IMR-90 (cell line): Measurements from ENCODE around the gene UTY. TPM values are rescaled to one million over a fixed set of nuclear protein-coding genes. Genes with fewer than 3 reads are reported as not detected.

Source experiments
- ATAC-seq: fragments of 200-7000 bp; cut with Tn5 transposase; 2 replicates; pipeline ENCODE4 v1.9.1; 2020; ENCODE audit warnings: low read depth, mild to moderate bottlenecking, moderate library complexity
- BruUV-seq: library from RNA; stranded (reverse); fragments of 400-500 nt; replicated peaks from 2 replicates; lab custom pipeline; 2021; lab: Mats Ljungman, UMichigan
- CTCF ChIA-PET: fragments of 300-600 bp; formaldehyde crosslinking; extraction: SDS; loops from one replicate; lab custom pipeline; 2021; ENCODE audit warnings: antibody characterized with exemption; lab: Yijun Ruan, JAX
- POLR2A ChIA-PET: fragments of 300-600 bp; sonication (Branson Sonifier 250); formaldehyde crosslinking; loops from one replicate; lab custom pipeline; 2022; ENCODE audit warnings: antibody characterized with exemption; ENCODE audit not compliant: unreplicated experiment; lab: Charles Lee
- DNase-seq: peaks from one replicate; pipeline ENCODE4 v3.0.0; 2013
- H2AFZ ChIP-seq: replicated peaks from 2 replicates; pipeline ENCODE3; 2013; ENCODE audit warnings: low read length, mild to moderate bottlenecking; ENCODE audit not compliant: poor library complexity
- H2AK5ac ChIP-seq: 2 replicates; pipeline ENCODE4 v1.6.1; 2013; ENCODE audit warnings: low read depth, low read length, inconsistent platforms
- H2AK9ac ChIP-seq: replicated peaks from 2 replicates; pipeline ENCODE3; 2013; ENCODE audit warnings: mild to moderate bottlenecking, low read depth, low read length, moderate library complexity; ENCODE audit not compliant: poor library complexity
- H2BK120ac ChIP-seq: 2 replicates; pipeline ENCODE4 v1.6.1; 2013; ENCODE audit warnings: low read depth, low read length, inconsistent platforms
- H2BK15ac ChIP-seq: 3 replicates; pipeline ENCODE4 v1.6.1; 2013; ENCODE audit warnings: low read depth, low read length, inconsistent platforms
- H2BK20ac ChIP-seq: 2 replicates; pipeline ENCODE4 v1.6.1; 2013; ENCODE audit warnings: low read depth, mild to moderate bottlenecking, inconsistent platforms, low read length, moderate library complexity
- H2BK5ac ChIP-seq: 2 replicates; pipeline ENCODE4 v1.6.1; 2013; ENCODE audit warnings: mild to moderate bottlenecking, low read depth, low read length, inconsistent platforms; ENCODE audit not compliant: poor library complexity, severe bottlenecking
- H3K14ac ChIP-seq: replicated peaks from 2 replicates; pipeline ENCODE4 v1.6.1; 2013; ENCODE audit warnings: low read depth, low read length, inconsistent platforms
- H3K18ac ChIP-seq: 2 replicates; pipeline ENCODE4 v1.6.1; 2013; ENCODE audit warnings: low read depth, low read length, control low read depth
- H3K23ac ChIP-seq: 2 replicates; pipeline ENCODE4 v1.6.1; 2013; ENCODE audit warnings: low read depth, low read length, inconsistent platforms
- H3K27ac ChIP-seq: 2 replicates; pipeline ENCODE4 v1.5.1; 2013; ENCODE audit warnings: mild to moderate bottlenecking, control low read depth, low read length; ENCODE audit not compliant: insufficient read depth
- H3K27me3 ChIP-seq: 2 replicates; pipeline ENCODE4 v1.6.1; 2013; ENCODE audit warnings: low read length; ENCODE audit not compliant: control insufficient read depth, insufficient read depth
- H3K36me3 ChIP-seq: 2 replicates; pipeline ENCODE4 v1.6.1; 2013; ENCODE audit warnings: low read length, mixed read lengths; ENCODE audit not compliant: control insufficient read depth, insufficient read depth
- H3K4ac ChIP-seq: 2 replicates; pipeline ENCODE4 v1.6.1; 2013; ENCODE audit warnings: low read depth, low read length, inconsistent platforms
- H3K4me1 ChIP-seq: 2 replicates; pipeline ENCODE4 v1.6.1; 2013; ENCODE audit warnings: low read length, mixed read lengths; ENCODE audit not compliant: control insufficient read depth, insufficient read depth
- H3K4me2 ChIP-seq: 2 replicates; pipeline ENCODE4 v1.6.1; 2013; ENCODE audit warnings: low read depth, mild to moderate bottlenecking, control low read depth, low read length, moderate library complexity
- H3K4me3 ChIP-seq: 2 replicates; pipeline ENCODE4 v1.5.1; 2013; ENCODE audit warnings: low read depth, mild to moderate bottlenecking, control low read depth, low read length, moderate library complexity; ENCODE audit not compliant: insufficient read depth
- H3K56ac ChIP-seq: 2 replicates; pipeline ENCODE4 v1.6.1; 2013; ENCODE audit warnings: low read length, inconsistent platforms; ENCODE audit not compliant: insufficient read depth; ENCODE audit errors: extremely low read depth
- H3K79me1 ChIP-seq, 2 experiments: 2 replicates each; pipeline ENCODE4 v1.6.1; 2013; ENCODE audit warnings: low read length in 2 of 2, inconsistent platforms in 1 of 2, low read depth in 1 of 2
- H3K9ac ChIP-seq: 2 replicates; pipeline ENCODE4 v1.6.1; 2013; ENCODE audit warnings: low read depth, low read length, control low read depth
- H3K9me1 ChIP-seq: 2 replicates; pipeline ENCODE4 v1.6.1; 2013; ENCODE audit warnings: low read length, inconsistent platforms; ENCODE audit not compliant: insufficient read depth
- H3K9me3 ChIP-seq: 2 replicates; pipeline ENCODE4 v1.6.1; 2013; ENCODE audit warnings: low read length; ENCODE audit not compliant: control insufficient read depth, insufficient read depth
- H4K20me1 ChIP-seq: 2 replicates; pipeline ENCODE4 v1.6.1; 2013; ENCODE audit warnings: low read length, inconsistent platforms; ENCODE audit not compliant: insufficient read depth
- H4K5ac ChIP-seq: 2 replicates; pipeline ENCODE4 v1.6.1; 2013; ENCODE audit warnings: mild to moderate bottlenecking, low read depth, low read length, control low read depth
- H4K8ac ChIP-seq, 2 experiments: 2 replicates each; pipeline ENCODE4 v1.6.1; 2013; ENCODE audit warnings: low read depth in 2 of 2, low read length in 2 of 2, control low read depth in 1 of 2, inconsistent platforms in 1 of 2
- H4K91ac ChIP-seq: 2 replicates; pipeline ENCODE4 v1.6.1; 2013; ENCODE audit warnings: low read depth, low read length, inconsistent platforms; ENCODE audit not compliant: insufficient read depth
- ELK1 ChIP-seq: fragments of 150-350 bp; IDR thresholded peaks from 2 replicates; pipeline ENCODE4 v1.6.1; 2016; ENCODE audit warnings: low read depth, mild to moderate bottlenecking, low read length, moderate library complexity, borderline replicate concordance
- FOS ChIP-seq: fragments of 150-350 bp; IDR thresholded peaks from 2 replicates; pipeline ENCODE4 v1.6.1; 2016; ENCODE audit warnings: low read depth, low read length
- MAZ ChIP-seq: IDR thresholded peaks from 2 replicates; pipeline ENCODE4 v1.6.1; 2012; ENCODE audit warnings: low read depth, mild to moderate bottlenecking, low read length, improper control_type of control experiment, moderate library complexity, borderline replicate concordance
- MXI1 ChIP-seq: IDR thresholded peaks from 2 replicates; pipeline ENCODE4 v1.6.1; 2012; ENCODE audit warnings: low read depth, mild to moderate bottlenecking, low read length, moderate library complexity, borderline replicate concordance
- NFE2L2 ChIP-seq: fragments of 150-350 bp; IDR thresholded peaks from 2 replicates; pipeline ENCODE4 v1.6.1; 2016; ENCODE audit warnings: low read depth, mild to moderate bottlenecking, low read length
- POLR2A ChIP-seq: IDR thresholded peaks from 2 replicates; pipeline ENCODE4 v1.6.1; 2012; ENCODE audit warnings: mild to moderate bottlenecking, low read depth, low read length
- RAD21 ChIP-seq: IDR thresholded peaks from 2 replicates; pipeline ENCODE4 v1.6.1; 2012; ENCODE audit warnings: low read length, improper control_type of control experiment
- RFX5 ChIP-seq: IDR thresholded peaks from 2 replicates; pipeline ENCODE4 v1.8.0; 2012; ENCODE audit warnings: low read depth, mild to moderate bottlenecking, low read length, moderate library complexity
- SMC3 ChIP-seq: fragments of 150-350 bp; IDR thresholded peaks from 2 replicates; pipeline ENCODE4 v1.6.1; 2016; ENCODE audit warnings: low read depth, mild to moderate bottlenecking, antibody characterized with exemption, low read length, moderate library complexity
- WGBS, 2 experiments: methylation state at CpG; one replicate each; pipeline versions ENCODE4 v1.1.5 to v1.1.7; 2013; ENCODE audit warnings: missing lambda C conversion rate in 2 of 2; ENCODE audit not compliant: insufficient read length in 1 of 2; ENCODE audit errors: extremely low coverage in 2 of 2; 5-methylcytosine and 5-hydroxymethylcytosine counted together
- dilution Hi-C: fragments of 300-500 bp; cut with HindIII; formaldehyde crosslinking; loops from one replicate; pipeline ENCODE4 v1.14.3; 2018; ENCODE audit warnings: low sequenced_read_pairs; ENCODE audit not compliant: unreplicated experiment
- in situ Hi-C: fragments of 300-500 bp; cut with MboI; formaldehyde crosslinking; loops from 3 replicates; pipeline ENCODE4 v1.14.3; 2019; ENCODE audit warnings: low sequenced_read_pairs, inconsistent platforms, mixed read lengths
- intact Hi-C: fragments of 100-400 bp; cut with micrococcal nuclease; formaldehyde crosslinking; loops from 2 replicates; pipeline ENCODE4 v1.10.0; 2022
- polyA plus RNA-seq, 3 experiments: library from polyadenylated mRNA; depleted of rRNA; stranded (reverse); fragments of >200 nt; gene quantifications; 2 replicates each; pipeline ENCODE4 v1.2.3, GENCODE V29; 2012; ENCODE audit warnings: low replicate concordance in 1 of 3
- total RNA-seq: library from RNA; depleted of rRNA; stranded (reverse); fragments of >200 nt; gene quantifications from 2 replicates; pipeline ENCODE4 v1.2.3, GENCODE V29; 2012

Gene UTY
- total and polyA plus RNA-seq, 2 of the 4 experiments (the other 2 are of a cell fraction), result not detected

- Histone ChIP-seq H2AK5ac (no peak overlapping the region), H4K8ac (no peak overlapping the region), H3K4me2 (no peak overlapping the region), H3K4ac (no peak overlapping the region), H2BK5ac (no peak overlapping the region), H4K20me1 (no peaks in the 10 kb centered on the region), H2BK120ac (no peak overlapping the region), H3K27me3 (no peaks in the 10 kb centered on the region), H3K56ac (no peak overlapping the region), H2BK15ac (no peak overlapping the region), H2BK20ac (no peak overlapping the region), H3K14ac (no peak overlapping the region), H2AK9ac (no peak overlapping the region), H3K9me3 (no peaks in the 10 kb centered on the region), H4K5ac (no peak overlapping the region), H2AFZ (no peak overlapping the region), H3K4me3 (no peak overlapping the region), H4K91ac (no peak overlapping the region), H3K36me3 (no peaks in the 10 kb centered on the region), H3K23ac (no peak overlapping the region), H3K18ac (no peak overlapping the region), H3K9me1 (no peaks in the 10 kb centered on the region), H3K9ac (no peak overlapping the region), H3K4me1 (no peaks in the 10 kb centered on the region), H3K79me1 (no peaks in the 10 kb centered on the region), H3K27ac (no peak overlapping the region)
- in situ Hi-C loops (no loop called here), dilution Hi-C loops (no loop called here), intact Hi-C loops (no loop called here)
- TF ChIP-seq MAZ, result no peak
- no peak for TF ChIP-seq RAD21
- no peak for TF ChIP-seq ELK1
- no peak for TF ChIP-seq MXI1
- TF ChIP-seq NFE2L2, result no peak
- no peak for TF ChIP-seq RFX5
- TF ChIP-seq FOS, result no peak
- no peak for TF ChIP-seq SMC3
- no peak for TF ChIP-seq POLR2A
- ChIA-PET CTCF (no interaction called here), POLR2A (no interaction called here)
- ATAC-seq, result no peak
- no peak for DNase-seq
- no TSS peak for BruUV-seq
- WGBS, 2 experiments, result no CpG with 5 or more reads among the region's 1 CpG
Measured at GRCh38 chrY:13445566-13445965, 34.3 kb downstream of the UTY start.
